K562 (cell line): ENCODE results near the gene PTPRM.

Experiments used
- NFXL1 ChIP-seq: fragments of 450-650 bp; formaldehyde crosslinking; IDR thresholded peaks from 2 replicates; pipeline ENCODE4 v1.4.0; 2021; ENCODE audit warnings: mild to moderate bottlenecking
- PURB ChIP-seq: sonication (generic); formaldehyde crosslinking; IDR thresholded peaks from 2 replicates; pipeline ENCODE4 v1.9.0; 2021; ENCODE audit warnings: low read depth, mild to moderate bottlenecking, missing genetic modification reagents
- SMC3 ChIP-seq: conservative IDR thresholded peaks from 2 replicates; pipeline ENCODE4 v1.6.1; 2011; ENCODE audit warnings: low read depth, low read length, improper control_type of control experiment; ENCODE audit not compliant: insufficient read depth

DNA sequence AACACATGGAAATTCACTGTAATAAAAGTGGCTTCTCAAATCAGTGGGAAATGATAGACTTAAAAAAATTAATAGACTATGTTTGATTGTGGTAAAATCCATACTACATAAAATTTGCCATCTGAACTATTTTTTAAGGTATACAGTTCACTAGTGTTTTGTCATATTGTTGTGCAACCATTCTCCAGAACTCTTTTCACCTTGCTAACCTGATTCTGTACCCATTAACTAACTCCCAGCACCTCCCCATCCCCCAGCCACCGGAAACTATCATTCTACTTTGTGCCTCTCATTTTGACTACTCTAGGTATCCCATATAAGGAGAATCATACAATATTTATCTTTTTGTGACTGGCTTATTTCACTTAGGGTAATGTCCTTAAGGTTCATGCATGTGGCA lies 153.3 kb downstream of the PTPRM start:
- TF ChIP-seq PURB (no peak), SMC3 (no peak), NFXL1 (CRISPR knock-in tag) (no peak)
